ENCODE results near the gene VSTM2L. TPM values are rescaled to one million over a fixed set of nuclear protein-coding genes. Genes with fewer than 3 reads are reported as not detected.

VSTM2L gene
- polyA plus RNA-seq, 1 donor from 2014 or later = 22.1 TPM

GRCh38 chr20:37994512-37994911 is 91.6 kb downstream of the VSTM2L start:
- H3K27me3 ChIP-seq (ENCODE audit: insufficient read depth, low read depth, low read length) = no peaks in the 10 kb centered on the region
- no peak overlapping the region for H3K4me3 ChIP-seq (ENCODE audit: low read length)
- H4K20me1 ChIP-seq (ENCODE audit: insufficient read depth) = no peaks in the 10 kb centered on the region
- H3K9ac ChIP-seq (ENCODE audit: low read length) = no peak overlapping the region
- no peak overlapping the region for H2AFZ ChIP-seq (ENCODE audit: low read depth, low read length)
- no peaks in the 10 kb centered on the region for H3K79me2 ChIP-seq (replicated peaks; ENCODE audit: insufficient read depth, low read length)
- H3K27ac ChIP-seq (ENCODE audit: low read length) = no peak overlapping the region
- TF ChIP-seq EZH2 (IDR thresholded peaks at IDR 0.05; ENCODE audit: borderline replicate concordance, insufficient read depth, low read length, poor library complexity, severe bottlenecking) = no peak
- no peak for TF ChIP-seq TAF1 (IDR thresholded peaks at IDR 0.05; ENCODE audit: low read depth)
- TF ChIP-seq POLR2AphosphoS5 (IDR thresholded peaks at IDR 0.05) = no peak
- TF ChIP-seq RAD21 (conservative IDR thresholded peaks at IDR 0.05) = no peak
- H3K36me3 ChIP-seq (ENCODE audit: insufficient read depth, low read length) = no peaks in the 10 kb centered on the region
- H3F3A ChIP-seq (ENCODE audit: insufficient read depth, low read length, poor library complexity, severe bottlenecking) = no peaks in the 10 kb centered on the region
- no peaks in the 10 kb centered on the region for H3K9me2 ChIP-seq (ENCODE audit: insufficient read depth, low read length)
- no peak overlapping the region for H3K4me2 ChIP-seq (ENCODE audit: low read length)
- H3K9me3 ChIP-seq (ENCODE audit: low read length) = no peaks in the 10 kb centered on the region

Other genes with a start within 250 kb of the VSTM2L start
- gene CTNNBL1, start 209.1 kb upstream of the VSTM2L start, polyA plus RNA-seq = 31.0 and 32.6 TPM in 2 replicates
- 17.5 and 20.0 TPM in 2 replicates for gene TTI1, start 130.3 kb downstream of the VSTM2L start, polyA plus RNA-seq
- gene RPRD1B, start 130.6 kb downstream of the VSTM2L start, polyA plus RNA-seq = 22.1 and 23.4 TPM in 2 replicates